HepG2 (cell line): Measurements from ENCODE around the gene CHRNG. TPM values are rescaled to one million over a fixed set of nuclear protein-coding genes. Genes with fewer than 3 reads are reported as not detected.

ENCODE experiments used
- CBX2 ChIP-seq, 2 experiments: fragments of 200-600 bp in 1 of 2; sonication (generic); formaldehyde crosslinking in 1 of 2; IDR thresholded peaks; 2 replicates each; pipeline versions ENCODE4 v1.7.0 to v1.8.1; 2018 to 2022; ENCODE audit warnings: low read depth in 2 of 2, low read length in 1 of 2, mild to moderate bottlenecking in 1 of 2, missing genetic modification reagents in 1 of 2
- ELF3 ChIP-seq: IDR thresholded peaks from 2 replicates; pipeline ENCODE4 v1.6.1; 2016; ENCODE audit warnings: missing genetic modification reagents, missing compliant biosample characterization
- GFI1 ChIP-seq: sonication (generic); formaldehyde crosslinking; IDR thresholded peaks from 2 replicates; pipeline ENCODE4 v1.5.0; 2020; ENCODE audit warnings: missing genetic modification reagents, mild to moderate bottlenecking, borderline replicate concordance
- NFIB ChIP-seq: sonication (generic); formaldehyde crosslinking; IDR thresholded peaks from 2 replicates; pipeline ENCODE4 v1.9.0; 2021; ENCODE audit warnings: missing genetic modification reagents, mild to moderate bottlenecking, borderline replicate concordance
- PRMT3 ChIP-seq: sonication (generic); formaldehyde crosslinking; IDR thresholded peaks from 2 replicates; pipeline ENCODE4 v1.8.1; 2022; ENCODE audit warnings: low read depth, mild to moderate bottlenecking, moderate library complexity, missing genetic modification reagents, borderline replicate concordance
- THYN1 ChIP-seq: sonication (generic); formaldehyde crosslinking; IDR thresholded peaks from 2 replicates; pipeline ENCODE4 v1.8.1; 2023; ENCODE audit warnings: low read depth, mild to moderate bottlenecking, moderate library complexity, missing genetic modification reagents, borderline replicate concordance
- ZNF33A ChIP-seq: sonication (generic); formaldehyde crosslinking; IDR thresholded peaks from 2 replicates; pipeline ENCODE4 v1.5.1; 2020; ENCODE audit warnings: missing genetic modification reagents, mild to moderate bottlenecking, moderate library complexity, borderline replicate concordance
- polyA plus RNA-seq, 8 experiments: library from polyadenylated mRNA; depleted of rRNA in 3 of 8; stranded (reverse) in 7 of 8; unstranded in 1 of 8; fragments of >200 nt; fragmentation: Illumina TruSeq in 4 of 8; extraction: Trizol in 4 of 8; gene quantifications; 2 replicates each; pipeline versions ENCODE4 v1.2.1 to v1.2.3, GENCODE V29; 2011 to 2016; ENCODE audit warnings: low read depth in 4 of 8, missing spikeins in 1 of 8, mixed read lengths in 1 of 8; ENCODE audit not compliant: insufficient read depth in 1 of 8
- total RNA-seq, 5 experiments: library from RNA; depleted of rRNA; stranded (reverse); fragments of >200 nt; fragmentation: Illumina TruSeq; extraction: Trizol; gene quantifications; 2 replicates each; pipeline ENCODE4 v1.2.3, GENCODE V29; 2016; ENCODE audit warnings: low read depth in 1 of 5
- TF ChIP-seq, protein P1 (sequence below): sonication (generic); formaldehyde crosslinking; IDR thresholded peaks from 2 replicates; pipeline ENCODE4 v1.5.1; 2020; ENCODE audit warnings: mild to moderate bottlenecking, moderate library complexity, missing genetic modification reagents
- TF ChIP-seq, protein P2 (sequence below): sonication (generic); formaldehyde crosslinking; IDR thresholded peaks from 2 replicates; pipeline ENCODE4 v1.8.0; 2022; ENCODE audit warnings: mild to moderate bottlenecking, missing genetic modification reagents, moderate library complexity
- TF ChIP-seq, protein P3 (sequence below), 2 experiments: sonication (generic) in 1 of 2; formaldehyde crosslinking in 1 of 2; IDR thresholded peaks; 2 replicates each; pipeline versions ENCODE4 v1.4.0 to v1.6.1; 2018 to 2020; ENCODE audit warnings: missing genetic modification reagents in 2 of 2, borderline replicate concordance in 1 of 2, low read depth in 1 of 2, mild to moderate bottlenecking in 1 of 2, missing biosample characterization in 1 of 2
- TF ChIP-seq, protein P4 (sequence below): sonication (generic); formaldehyde crosslinking; IDR thresholded peaks from 2 replicates; pipeline ENCODE4 v1.4.0; 2020; ENCODE audit warnings: missing genetic modification reagents
- TF ChIP-seq, protein P5 (sequence below): sonication (generic); formaldehyde crosslinking; IDR thresholded peaks from 2 replicates; pipeline ENCODE4 v1.5.0; 2020; ENCODE audit warnings: missing genetic modification reagents

CHRNG gene
- total and polyA plus RNA-seq, 2 of the 13 experiments (the other 11 are each of a cell fraction or from before 2014, with no cell fraction given): not detected

DNA sequence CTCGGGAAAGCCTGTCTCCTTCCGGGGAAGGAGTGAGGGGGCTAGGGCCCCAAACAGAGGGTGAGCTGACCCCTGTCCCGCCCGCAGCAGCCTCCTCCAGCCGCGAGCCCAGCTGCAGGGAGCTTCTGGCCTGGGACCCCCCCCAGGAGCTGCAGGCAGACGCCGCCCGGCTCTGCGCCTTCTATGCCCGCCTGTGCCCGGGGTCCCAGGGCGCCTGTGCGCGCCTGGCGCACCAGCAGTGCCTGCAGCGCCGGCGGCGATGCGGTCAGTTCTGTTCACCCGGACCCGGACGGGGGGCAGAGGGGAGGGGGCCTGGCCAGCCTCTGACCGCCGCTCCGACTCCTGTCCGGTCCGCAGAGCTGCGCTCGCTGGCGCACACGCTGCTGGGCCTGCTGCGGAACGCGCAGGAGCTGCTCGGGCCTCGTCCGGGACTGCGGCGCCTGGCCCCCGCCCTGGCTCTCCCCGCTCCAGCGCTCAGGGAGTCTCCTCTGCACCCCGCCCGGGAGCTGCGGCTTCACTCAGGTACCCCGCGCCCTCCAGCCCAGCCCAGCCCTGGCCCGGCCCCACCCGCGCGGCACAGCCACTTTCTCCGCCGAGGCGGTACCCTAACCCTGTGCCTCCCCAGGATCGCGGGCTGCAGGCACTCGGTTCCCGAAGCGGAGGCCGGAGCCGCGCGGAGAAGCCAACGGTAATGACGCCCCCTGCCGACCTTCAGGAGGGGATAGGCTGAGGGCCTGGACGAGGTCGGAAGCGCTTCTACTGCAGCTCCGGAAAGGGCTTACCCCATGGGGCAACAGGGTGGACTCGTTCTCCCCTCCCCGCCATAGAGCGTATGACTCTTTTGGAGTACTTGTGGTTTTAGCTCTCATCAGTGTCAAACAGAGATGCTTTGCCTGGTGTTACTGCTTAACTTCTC is 15.6 kb upstream of the CHRNG start (continued):
- TF ChIP-seq NFIB (CRISPR knock-in tag) (no peak), ZNF33A (CRISPR knock-in tag) (no peak), GFI1 (CRISPR knock-in tag) (no peak), PRMT3 (CRISPR knock-in tag) (no peak), THYN1 (CRISPR knock-in tag) (no peak), CBX2 (IDR thresholded peaks at IDR 0.05; ENCODE audit: low read depth, low read length) (no peak), CBX2 (CRISPR knock-in tag; IDR thresholded peaks at IDR 0.05; ENCODE audit: low read depth) (no peak), ELF3 (CRISPR knock-in tag) (no peak)
- TF ChIP-seq, protein P1, sequence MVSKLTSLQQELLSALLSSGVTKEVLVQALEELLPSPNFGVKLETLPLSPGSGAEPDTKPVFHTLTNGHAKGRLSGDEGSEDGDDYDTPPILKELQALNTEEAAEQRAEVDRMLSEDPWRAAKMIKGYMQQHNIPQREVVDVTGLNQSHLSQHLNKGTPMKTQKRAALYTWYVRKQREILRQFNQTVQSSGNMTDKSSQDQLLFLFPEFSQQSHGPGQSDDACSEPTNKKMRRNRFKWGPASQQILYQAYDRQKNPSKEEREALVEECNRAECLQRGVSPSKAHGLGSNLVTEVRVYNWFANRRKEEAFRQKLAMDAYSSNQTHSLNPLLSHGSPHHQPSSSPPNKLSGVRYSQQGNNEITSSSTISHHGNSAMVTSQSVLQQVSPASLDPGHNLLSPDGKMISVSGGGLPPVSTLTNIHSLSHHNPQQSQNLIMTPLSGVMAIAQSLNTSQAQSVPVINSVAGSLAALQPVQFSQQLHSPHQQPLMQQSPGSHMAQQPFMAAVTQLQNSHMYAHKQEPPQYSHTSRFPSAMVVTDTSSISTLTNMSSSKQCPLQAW: no peak
- TF ChIP-seq, protein P2, sequence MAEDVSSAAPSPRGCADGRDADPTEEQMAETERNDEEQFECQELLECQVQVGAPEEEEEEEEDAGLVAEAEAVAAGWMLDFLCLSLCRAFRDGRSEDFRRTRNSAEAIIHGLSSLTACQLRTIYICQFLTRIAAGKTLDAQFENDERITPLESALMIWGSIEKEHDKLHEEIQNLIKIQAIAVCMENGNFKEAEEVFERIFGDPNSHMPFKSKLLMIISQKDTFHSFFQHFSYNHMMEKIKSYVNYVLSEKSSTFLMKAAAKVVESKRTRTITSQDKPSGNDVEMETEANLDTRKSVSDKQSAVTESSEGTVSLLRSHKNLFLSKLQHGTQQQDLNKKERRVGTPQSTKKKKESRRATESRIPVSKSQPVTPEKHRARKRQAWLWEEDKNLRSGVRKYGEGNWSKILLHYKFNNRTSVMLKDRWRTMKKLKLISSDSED (CRISPR knock-in tag): no peak
- TF ChIP-seq, protein P3, sequence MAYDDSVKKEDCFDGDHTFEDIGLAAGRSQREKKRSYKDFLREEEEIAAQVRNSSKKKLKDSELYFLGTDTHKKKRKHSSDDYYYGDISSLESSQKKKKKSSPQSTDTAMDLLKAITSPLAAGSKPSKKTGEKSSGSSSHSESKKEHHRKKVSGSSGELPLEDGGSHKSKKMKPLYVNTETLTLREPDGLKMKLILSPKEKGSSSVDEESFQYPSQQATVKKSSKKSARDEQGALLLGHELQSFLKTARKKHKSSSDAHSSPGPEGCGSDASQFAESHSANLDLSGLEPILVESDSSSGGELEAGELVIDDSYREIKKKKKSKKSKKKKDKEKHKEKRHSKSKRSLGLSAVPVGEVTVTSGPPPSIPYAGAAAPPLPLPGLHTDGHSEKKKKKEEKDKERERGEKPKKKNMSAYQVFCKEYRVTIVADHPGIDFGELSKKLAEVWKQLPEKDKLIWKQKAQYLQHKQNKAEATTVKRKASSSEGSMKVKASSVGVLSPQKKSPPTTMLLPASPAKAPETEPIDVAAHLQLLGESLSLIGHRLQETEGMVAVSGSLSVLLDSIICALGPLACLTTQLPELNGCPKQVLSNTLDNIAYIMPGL (CRISPR knock-in tag; IDR thresholded peaks at IDR 0.05; ENCODE audit: borderline replicate concordance in 1 of 2, low read depth in 1 of 2): peak; percentile 77 to 93
- TF ChIP-seq, protein P4, sequence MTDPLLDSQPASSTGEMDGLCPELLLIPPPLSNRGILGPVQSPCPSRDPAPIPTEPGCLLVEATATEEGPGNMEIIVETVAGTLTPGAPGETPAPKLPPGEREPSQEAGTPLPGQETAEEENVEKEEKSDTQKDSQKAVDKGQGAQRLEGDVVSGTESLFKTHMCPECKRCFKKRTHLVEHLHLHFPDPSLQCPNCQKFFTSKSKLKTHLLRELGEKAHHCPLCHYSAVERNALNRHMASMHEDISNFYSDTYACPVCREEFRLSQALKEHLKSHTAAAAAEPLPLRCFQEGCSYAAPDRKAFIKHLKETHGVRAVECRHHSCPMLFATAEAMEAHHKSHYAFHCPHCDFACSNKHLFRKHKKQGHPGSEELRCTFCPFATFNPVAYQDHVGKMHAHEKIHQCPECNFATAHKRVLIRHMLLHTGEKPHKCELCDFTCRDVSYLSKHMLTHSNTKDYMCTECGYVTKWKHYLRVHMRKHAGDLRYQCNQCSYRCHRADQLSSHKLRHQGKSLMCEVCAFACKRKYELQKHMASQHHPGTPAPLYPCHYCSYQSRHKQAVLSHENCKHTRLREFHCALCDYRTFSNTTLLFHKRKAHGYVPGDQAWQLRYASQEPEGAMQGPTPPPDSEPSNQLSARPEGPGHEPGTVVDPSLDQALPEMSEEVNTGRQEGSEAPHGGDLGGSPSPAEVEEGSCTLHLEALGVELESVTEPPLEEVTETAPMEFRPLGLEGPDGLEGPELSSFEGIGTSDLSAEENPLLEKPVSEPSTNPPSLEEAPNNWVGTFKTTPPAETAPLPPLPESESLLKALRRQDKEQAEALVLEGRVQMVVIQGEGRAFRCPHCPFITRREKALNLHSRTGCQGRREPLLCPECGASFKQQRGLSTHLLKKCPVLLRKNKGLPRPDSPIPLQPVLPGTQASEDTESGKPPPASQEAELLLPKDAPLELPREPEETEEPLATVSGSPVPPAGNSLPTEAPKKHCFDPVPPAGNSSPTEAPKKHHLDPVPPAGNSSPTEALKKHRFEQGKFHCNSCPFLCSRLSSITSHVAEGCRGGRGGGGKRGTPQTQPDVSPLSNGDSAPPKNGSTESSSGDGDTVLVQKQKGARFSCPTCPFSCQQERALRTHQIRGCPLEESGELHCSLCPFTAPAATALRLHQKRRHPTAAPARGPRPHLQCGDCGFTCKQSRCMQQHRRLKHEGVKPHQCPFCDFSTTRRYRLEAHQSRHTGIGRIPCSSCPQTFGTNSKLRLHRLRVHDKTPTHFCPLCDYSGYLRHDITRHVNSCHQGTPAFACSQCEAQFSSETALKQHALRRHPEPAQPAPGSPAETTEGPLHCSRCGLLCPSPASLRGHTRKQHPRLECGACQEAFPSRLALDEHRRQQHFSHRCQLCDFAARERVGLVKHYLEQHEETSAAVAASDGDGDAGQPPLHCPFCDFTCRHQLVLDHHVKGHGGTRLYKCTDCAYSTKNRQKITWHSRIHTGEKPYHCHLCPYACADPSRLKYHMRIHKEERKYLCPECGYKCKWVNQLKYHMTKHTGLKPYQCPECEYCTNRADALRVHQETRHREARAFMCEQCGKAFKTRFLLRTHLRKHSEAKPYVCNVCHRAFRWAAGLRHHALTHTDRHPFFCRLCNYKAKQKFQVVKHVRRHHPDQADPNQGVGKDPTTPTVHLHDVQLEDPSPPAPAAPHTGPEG (CRISPR knock-in tag): no peak
- TF ChIP-seq, protein P5, sequence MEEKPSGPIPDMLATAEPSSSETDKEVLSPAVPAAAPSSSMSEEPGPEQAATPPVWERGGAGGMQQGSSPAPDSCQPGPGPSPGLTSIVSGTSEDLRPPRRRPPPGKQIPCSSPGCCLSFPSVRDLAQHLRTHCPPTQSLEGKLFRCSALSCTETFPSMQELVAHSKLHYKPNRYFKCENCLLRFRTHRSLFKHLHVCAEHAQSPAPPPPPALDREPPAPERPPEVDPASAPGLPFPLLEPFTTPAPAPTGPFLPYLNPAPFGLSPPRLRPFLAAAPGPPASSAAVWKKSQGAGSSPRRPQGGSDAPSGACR (CRISPR knock-in tag): 0 out of 2 replicates have a peak, but pooled peaks have one; percentile 36
